SK-N-SH (cell line): ENCODE results near the gene LRRC38.

Source experiments
- CTCF ChIP-seq: fragments of 200-600 bp; sonication (generic); IDR thresholded peaks from 2 replicates; pipeline ENCODE4 v1.6.1; 2017; ENCODE audit warnings: antibody characterized with exemption, mild to moderate bottlenecking, moderate library complexity
- JUND ChIP-seq: IDR thresholded peaks from 2 replicates; pipeline ENCODE4 v1.4.0; 2012
- MAX ChIP-seq: IDR thresholded peaks from 2 replicates; pipeline ENCODE4 v1.4.0; 2012; ENCODE audit warnings: low read depth
- MXI1 ChIP-seq: IDR thresholded peaks from 2 replicates; pipeline ENCODE4 v1.6.1; 2012; ENCODE audit warnings: mild to moderate bottlenecking, low read depth, low read length, improper control_type of control experiment
- POLR2AphosphoS5 ChIP-seq: IDR thresholded peaks from 2 replicates; pipeline ENCODE4 v1.6.1; 2012; ENCODE audit warnings: low read depth, low read length

GRCh38 chr1:13451399-13451965 lies 62.3 kb downstream of the LRRC38 start:
- TF ChIP-seq POLR2AphosphoS5 (no peak), JUND (no peak), MAX (no peak), MXI1 (no peak), CTCF (no peak)
